ENCODE measurements around the gene TM4SF18.

DNA sequence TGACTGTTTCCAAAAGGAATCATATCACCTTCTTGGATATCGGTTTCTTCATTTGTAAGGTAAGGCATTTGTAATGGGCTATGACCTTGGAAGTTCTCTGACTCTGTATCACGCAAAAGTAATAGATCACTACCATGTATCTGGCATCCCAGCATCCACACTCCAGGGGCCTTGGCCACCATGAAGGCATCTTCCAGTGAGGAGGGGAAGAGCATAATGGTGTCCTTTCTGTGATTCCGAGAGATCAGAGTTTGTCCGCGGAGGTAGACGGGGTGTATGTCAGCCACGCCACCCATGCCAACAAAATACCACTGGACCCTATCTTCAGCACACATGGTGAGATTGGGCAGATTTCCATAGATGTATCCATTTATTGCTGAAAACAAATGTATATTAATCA, 63.7 kb downstream of the TM4SF18 start:
- TF ChIP-seq POLR2AphosphoS5 (IDR thresholded peaks at IDR 0.05) (no peak), EP300 (IDR thresholded peaks at IDR 0.05) (no peak)
